GM23338 (cell line): ENCODE data around the gene ZNF439. TPM values are rescaled to one million over a fixed set of nuclear protein-coding genes. Genes with fewer than 3 reads are reported as not detected.

Experiments
- ATAC-seq: fragments of 200-7000 bp; cut with Tn5 transposase; 3 replicates; pipeline ENCODE4 v1.9.1; 2020
- DNase-seq: peaks from one replicate; pipeline ENCODE4 v3.0.0-alpha.2; 2015; ENCODE audit warnings: low spot score
- H2AFZ ChIP-seq: fragments of 200-600 bp; sonication (generic); 2 replicates; pipeline ENCODE4 v1.8.0; 2016; ENCODE audit warnings: antibody characterized with exemption, mild to moderate bottlenecking, moderate library complexity
- H3F3A ChIP-seq: fragments of 200-600 bp; sonication (generic); replicated peaks from 2 replicates; pipeline ENCODE4 v1.8.0; 2017; ENCODE audit warnings: antibody characterized with exemption, mixed run types, low read depth
- H3K27ac ChIP-seq: fragments of 200-600 bp; sonication (generic); 2 replicates; pipeline ENCODE4 v1.6.1; 2016; ENCODE audit warnings: low read depth
- H3K27me3 ChIP-seq: fragments of 200-600 bp; sonication (generic); 2 replicates; pipeline ENCODE4 v1.8.0; 2016; ENCODE audit warnings: mild to moderate bottlenecking, mixed run types, moderate library complexity; ENCODE audit not compliant: insufficient read depth
- H3K36me3 ChIP-seq: fragments of 200-600 bp; sonication (generic); 2 replicates; pipeline ENCODE4 v1.8.0; 2016; ENCODE audit warnings: mild to moderate bottlenecking; ENCODE audit not compliant: insufficient read depth
- H3K4me1 ChIP-seq: fragments of 200-600 bp; sonication (generic); 2 replicates; pipeline ENCODE4 v1.8.0; 2016; ENCODE audit warnings: mild to moderate bottlenecking, moderate library complexity; ENCODE audit not compliant: insufficient read depth
- H3K4me2 ChIP-seq: fragments of 200-600 bp; sonication (generic); 2 replicates; pipeline ENCODE4 v1.7.1; 2017; ENCODE audit warnings: mixed run types
- H3K4me3 ChIP-seq: fragments of 200-600 bp; sonication (generic); 2 replicates; pipeline ENCODE4 v1.6.1; 2016; ENCODE audit warnings: mixed run types
- H3K79me2 ChIP-seq: fragments of 200-600 bp; sonication (generic); replicated peaks from 2 replicates; pipeline ENCODE4 v1.8.0; 2017; ENCODE audit warnings: mild to moderate bottlenecking; ENCODE audit not compliant: insufficient read depth
- H3K9me2 ChIP-seq: fragments of 200-600 bp; sonication (generic); 2 replicates; pipeline ENCODE4 v1.8.0; 2017; ENCODE audit not compliant: insufficient read depth
- H4K20me1 ChIP-seq: fragments of 200-600 bp; sonication (generic); replicated peaks from 2 replicates; pipeline ENCODE4 v1.8.0; 2017; ENCODE audit warnings: mild to moderate bottlenecking; ENCODE audit not compliant: insufficient read depth
- H3K27ac Mint-ChIP-seq: 2 replicates; pipeline ENCODE4 v1.8.0; 2020; ENCODE audit warnings: inconsistent platforms, mild to moderate bottlenecking, moderate library complexity, mixed read lengths
- H3K27me3 Mint-ChIP-seq: 3 replicates; pipeline ENCODE4 v1.8.0; 2022; ENCODE audit warnings: low read depth, mild to moderate bottlenecking, moderate library complexity, mixed read lengths, inconsistent platforms; ENCODE audit not compliant: insufficient read depth, poor library complexity
- H3K36me3 Mint-ChIP-seq: 3 replicates; pipeline ENCODE4 v1.8.0; 2021; ENCODE audit warnings: low read depth, mild to moderate bottlenecking, inconsistent platforms, moderate library complexity, mixed read lengths
- H3K4me1 Mint-ChIP-seq: 3 replicates; pipeline ENCODE4 v1.8.0; 2020; ENCODE audit warnings: mild to moderate bottlenecking, inconsistent platforms, mixed read lengths
- H3K4me3 Mint-ChIP-seq: 3 replicates; pipeline ENCODE4 v1.8.0; 2021; ENCODE audit warnings: moderate library complexity, mild to moderate bottlenecking, inconsistent platforms, mixed read lengths
- H3K9me3 Mint-ChIP-seq: 3 replicates; pipeline ENCODE4 v1.8.0; 2020; ENCODE audit warnings: moderate library complexity, mild to moderate bottlenecking, inconsistent platforms, mixed read lengths
- EZH2phosphoT487 ChIP-seq: fragments of 200-600 bp; sonication (generic); IDR thresholded peaks from one replicate; pipeline ENCODE4 v1.8.1; 2018; ENCODE audit warnings: antibody characterized with exemption; ENCODE audit not compliant: unreplicated experiment
- REST ChIP-seq: IDR thresholded peaks from one replicate; pipeline ENCODE4 v1.6.1; 2018; ENCODE audit warnings: antibody characterized with exemption; ENCODE audit not compliant: unreplicated experiment
- ZNF114 ChIP-seq: fragments of 250-450 bp; sonication (Bioruptor Pico); IDR thresholded peaks from 2 replicates; pipeline ENCODE4 v1.5.0; 2020; ENCODE audit warnings: mild to moderate bottlenecking, moderate library complexity
- ZNF331 ChIP-seq: fragments of 250-450 bp; sonication (Bioruptor Pico); IDR thresholded peaks from 2 replicates; pipeline ENCODE4 v1.5.0; 2020; ENCODE audit warnings: low read depth, mild to moderate bottlenecking, moderate library complexity
- ZNF462 ChIP-seq: fragments of 250-450 bp; sonication (Bioruptor Pico); IDR thresholded peaks from 2 replicates; pipeline ENCODE4 v1.5.0; 2020; ENCODE audit warnings: mild to moderate bottlenecking, moderate library complexity
- polyA plus RNA-seq: library from polyadenylated mRNA; unstranded; fragments of >200 nt; fragmentation: Nextera tagmentation; extraction: Ambion mirVana; gene quantifications from 2 replicates; pipeline ENCODE4 v1.2.1, GENCODE V29; 2016
- total RNA-seq: library from RNA; depleted of rRNA; stranded (reverse); fragments of >200 nt; shearing (Covaris generic); gene quantifications from 2 replicates; pipeline ENCODE4 v1.2.3, GENCODE V29; 2014

Gene ZNF439
- total and polyA plus RNA-seq, 2 experiments from 2014 or later, result 4.5 to 6.6 TPM

GRCh38 chr19:11832253-11832912, 16.1 kb upstream of the ZNF439 start (continued):
- no peak for TF ChIP-seq ZNF462 (CRISPR knock-in tag)

GRCh38 chr19:11833541-11833940, 15.0 kb upstream of the ZNF439 start:
- H3K27me3 ChIP-seq, result no peaks in the 10 kb centered on the region
- no peaks in the 10 kb centered on the region for H3F3A ChIP-seq
- Mint-ChIP-seq H3K36me3 (peaks cover 31% of the 10 kb centered on the region), H3K4me1 (no peaks in the 10 kb centered on the region), H3K4me3 (no peak overlapping the region), H3K9me3 (peaks cover 98% of the 10 kb centered on the region), H3K27me3 (peaks cover 5% of the 10 kb centered on the region), H3K27ac (no peak overlapping the region)
- peaks cover 22% of the 10 kb centered on the region for H3K36me3 ChIP-seq
- no peaks in the 10 kb centered on the region for H4K20me1 ChIP-seq
- ATAC-seq, result no peak
- H2AFZ ChIP-seq, result no peak overlapping the region
- H3K4me1 ChIP-seq, result no peaks in the 10 kb centered on the region
- no peaks in the 10 kb centered on the region for H3K9me2 ChIP-seq
- H3K79me2 ChIP-seq, result no peaks in the 10 kb centered on the region
- H3K27ac ChIP-seq, result no peak overlapping the region
- DNase-seq, result no peak
- H3K4me3 ChIP-seq, result no peak overlapping the region
- no peak overlapping the region for H3K4me2 ChIP-seq
- TF ChIP-seq ZNF114 (CRISPR knock-in tag), result no peak
- TF ChIP-seq ZNF331 (CRISPR knock-in tag), result no peak
- no peak for TF ChIP-seq REST
- TF ChIP-seq EZH2phosphoT487, result no peak
- TF ChIP-seq ZNF462 (CRISPR knock-in tag), result no peak
